GM21390 (cell line): ENCODE measurements around the gene FHOD3.

Source experiments
- ATAC-seq: cut with Tn5 transposase; IDR thresholded peaks from one replicate; pipeline ENCODE4 v1.9.1; 2021; ENCODE audit not compliant: unreplicated experiment

FHOD3 gene

GRCh38 chr18:36580266-36580665, 282.8 kb downstream of the FHOD3 start:
- ATAC-seq, result no peak

DNA sequence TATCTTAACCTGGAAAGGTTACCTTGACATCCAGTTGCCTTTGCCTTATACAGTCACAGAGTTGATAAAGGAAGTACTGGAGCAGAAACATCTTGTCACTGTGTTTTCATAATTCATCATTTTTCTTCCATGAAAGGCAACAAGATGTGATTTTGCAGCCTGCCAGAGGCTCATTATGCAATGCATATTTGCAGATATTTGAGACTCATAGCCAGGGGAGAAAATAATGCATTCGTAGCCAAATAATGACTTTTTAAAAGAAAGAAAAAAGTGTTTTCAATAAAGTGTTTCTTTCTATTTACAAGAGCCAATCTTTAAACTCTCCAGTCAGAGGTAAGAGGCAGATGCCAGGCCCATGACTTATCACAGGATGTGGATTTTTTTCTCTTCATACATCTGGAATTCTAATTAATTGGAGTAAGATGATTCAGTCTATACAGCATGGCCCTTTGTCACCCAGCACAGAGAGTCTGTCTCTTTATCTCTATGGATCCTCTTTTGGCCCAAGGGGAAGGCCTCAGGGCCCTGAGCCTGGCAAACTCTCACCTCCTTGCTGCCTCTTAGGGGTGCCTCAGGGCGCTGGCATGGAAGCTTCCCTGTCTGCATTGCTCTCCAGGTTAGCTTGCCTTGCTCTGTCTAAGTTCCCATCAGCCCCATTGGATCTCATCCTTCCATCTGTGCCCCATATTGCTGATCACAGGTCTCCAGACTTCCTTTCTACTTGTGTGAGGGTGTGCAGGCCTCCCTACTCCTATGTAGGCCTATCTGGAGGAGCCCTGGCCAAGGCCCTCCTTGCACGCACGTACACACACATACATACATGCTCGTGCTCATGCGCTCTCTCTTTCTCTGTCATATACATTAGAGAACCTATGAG, 283.6 kb downstream of the FHOD3 start:
- no peak for ATAC-seq

DNA sequence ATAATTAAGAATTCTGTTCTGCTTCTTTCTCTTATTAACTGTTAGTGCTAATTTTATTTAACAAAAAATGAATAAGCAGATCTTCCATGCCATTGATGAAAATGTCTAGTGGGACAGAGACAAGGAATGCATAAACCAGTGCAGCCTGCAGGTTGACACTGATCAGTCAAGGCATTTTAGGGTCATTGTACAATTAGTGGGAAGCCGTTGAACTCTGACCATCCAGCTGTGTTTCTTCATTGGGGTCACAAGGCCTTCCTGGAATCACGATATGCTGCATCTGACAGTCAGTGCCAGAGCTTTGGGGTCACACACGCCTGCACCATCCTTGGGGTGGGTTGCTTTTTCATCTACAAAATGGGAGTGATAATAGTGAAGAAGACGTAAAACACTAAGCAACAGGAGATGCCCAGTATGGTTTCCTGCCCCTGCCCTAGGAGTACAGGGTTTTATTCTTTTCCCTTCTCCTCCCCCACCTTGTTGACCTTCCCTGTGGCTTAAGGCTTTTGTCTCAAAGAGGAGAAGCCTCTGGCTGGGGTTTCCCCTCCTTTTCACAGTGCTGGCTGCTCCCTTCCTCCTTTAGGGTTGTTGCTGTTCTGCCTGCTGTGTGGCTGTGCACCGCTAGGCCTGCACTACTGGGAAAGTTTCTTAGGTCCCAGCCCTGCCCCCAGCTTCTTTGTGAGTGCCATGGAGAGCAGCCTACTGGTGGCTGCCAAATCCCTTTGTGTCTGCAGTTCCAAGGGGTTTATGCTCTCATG, 285.7 kb downstream of the FHOD3 start:
- ATAC-seq, result no peak

GRCh38 chr18:36589857-36590543, 292.5 kb downstream of the FHOD3 start:
- ATAC-seq, result no peak

GRCh38 chr18:36590621-36591580, 293.4 kb downstream of the FHOD3 start:
- no peak for ATAC-seq

DNA sequence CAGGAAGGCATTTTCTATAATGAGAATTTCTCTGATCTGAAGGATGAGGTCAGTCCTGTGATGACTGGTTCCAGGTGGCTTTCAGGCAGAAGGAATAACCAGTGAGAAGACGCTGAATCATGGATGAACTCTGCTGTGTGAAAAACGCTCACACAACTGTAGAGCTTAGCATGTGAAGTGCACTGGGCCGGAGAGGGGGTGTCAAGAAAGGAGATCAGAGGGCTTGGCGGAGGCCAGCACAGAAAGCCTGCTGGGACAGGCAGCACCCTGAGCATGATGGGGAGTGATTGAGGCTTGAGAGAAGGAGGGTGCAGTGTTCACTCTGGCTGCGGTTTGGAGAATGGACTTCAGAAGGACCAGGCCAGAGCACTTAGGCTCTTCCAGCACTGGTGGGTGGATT, 294.8 kb downstream of the FHOD3 start:
- no peak for ATAC-seq

- no peak for ATAC-seq
Measured at GRCh38 chr18:36593001-36593400, 295.5 kb downstream of the FHOD3 start.

DNA sequence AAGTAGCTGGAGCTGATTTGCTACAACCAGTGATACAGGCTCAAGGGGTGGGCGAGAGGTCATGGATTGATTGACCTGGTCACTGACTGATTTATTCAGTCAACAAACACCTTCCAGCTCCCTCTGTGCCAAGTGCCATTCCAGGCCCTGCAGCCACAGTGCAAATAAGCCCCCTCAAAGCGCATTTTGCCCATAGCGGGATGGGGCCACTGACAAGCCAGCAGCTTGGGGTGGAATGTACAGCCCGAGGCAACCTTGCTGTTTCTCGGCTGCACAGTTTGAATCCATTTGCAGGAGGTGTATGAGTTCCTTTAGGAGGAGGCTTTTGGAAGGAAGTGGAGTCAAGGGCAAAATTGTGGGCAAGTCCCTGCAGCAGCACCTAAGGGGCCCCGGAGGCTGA, 296.1 kb downstream of the FHOD3 start:
- ATAC-seq, result no peak

DNA sequence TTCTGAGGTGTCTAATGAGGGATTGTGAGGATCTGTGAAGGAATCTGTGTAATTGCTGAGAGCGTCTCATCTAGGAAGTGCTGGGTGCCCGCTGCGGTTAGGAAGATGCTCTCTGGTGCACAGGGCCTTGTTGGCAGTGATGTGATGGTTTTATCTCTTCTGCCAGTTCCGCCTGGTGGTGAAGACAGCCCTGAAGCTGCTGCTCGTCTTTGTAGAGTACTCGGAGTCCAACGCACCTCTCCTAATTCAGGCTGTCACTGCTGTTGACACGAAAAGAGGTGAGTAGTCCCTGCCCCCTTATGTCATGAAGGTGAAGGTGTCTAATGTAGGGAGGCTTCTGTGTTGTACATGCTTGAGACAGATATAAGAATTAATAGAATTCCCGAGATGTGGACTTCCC, 297.1 kb downstream of the FHOD3 start:
- no peak for ATAC-seq

- no peak for ATAC-seq
Measured at GRCh38 chr18:36595046-36595817, 297.7 kb downstream of the FHOD3 start.

DNA sequence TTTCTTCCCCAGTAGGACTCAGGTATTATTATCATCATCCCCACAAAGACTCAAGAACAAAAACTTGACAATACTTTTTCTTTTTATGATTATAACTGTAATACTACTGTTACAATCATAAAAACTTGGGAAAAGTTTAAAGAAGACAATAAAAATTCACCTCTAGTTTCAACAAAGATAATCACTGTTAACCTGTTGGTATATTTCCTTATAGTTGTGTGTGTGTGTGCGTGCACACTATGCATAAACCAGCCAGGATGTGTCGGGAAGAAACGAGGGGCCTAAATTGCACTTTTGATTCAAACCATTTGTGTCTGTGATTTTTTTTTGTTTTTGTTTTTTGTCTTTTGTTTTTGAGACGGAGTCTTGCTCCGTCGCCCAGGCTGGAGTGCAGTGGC, 298.3 kb downstream of the FHOD3 start:
- no peak for ATAC-seq

- ATAC-seq, result no peak
Measured at GRCh38 chr18:36597636-36598035, 300.1 kb downstream of the FHOD3 start.

DNA sequence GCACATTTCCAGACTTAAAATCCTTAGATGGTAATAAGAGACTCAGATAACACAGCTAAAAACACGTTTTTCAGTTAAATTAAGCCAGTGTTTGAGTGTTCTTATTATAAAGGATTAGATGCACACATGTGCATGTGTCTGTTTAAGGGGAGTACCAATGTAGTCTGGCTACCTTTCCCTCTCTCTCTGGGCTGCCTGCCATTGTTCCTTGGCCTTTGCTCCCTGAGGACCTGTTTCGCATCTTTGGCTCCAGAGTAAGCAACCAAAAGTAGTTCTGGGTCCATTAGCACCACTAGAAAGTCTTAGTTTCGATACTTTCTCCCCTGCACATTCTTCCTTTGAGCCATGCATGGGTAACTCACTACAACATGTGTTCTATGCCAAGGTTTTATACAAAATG, 303.0 kb downstream of the FHOD3 start:
- ATAC-seq, result no peak

DNA sequence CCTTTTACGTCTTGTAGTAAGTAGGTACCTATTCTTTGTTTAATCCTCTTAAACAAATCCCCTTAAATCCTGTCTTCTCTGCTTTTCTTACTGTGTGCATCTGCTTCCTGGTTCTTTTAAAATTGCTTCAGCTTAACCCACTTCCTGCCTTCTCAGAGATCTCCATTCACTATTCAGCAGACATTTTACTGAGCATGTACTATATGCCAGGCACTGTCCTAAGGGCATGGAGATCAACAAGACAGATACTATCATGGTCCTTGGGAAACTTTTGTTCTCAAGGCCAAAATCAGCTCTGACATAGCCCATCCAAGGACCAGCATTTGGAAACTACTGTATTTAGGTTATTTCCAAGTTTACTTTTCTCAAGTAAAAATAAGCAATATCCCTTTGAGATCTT, 303.8 kb downstream of the FHOD3 start:
- ATAC-seq, result no peak

DNA sequence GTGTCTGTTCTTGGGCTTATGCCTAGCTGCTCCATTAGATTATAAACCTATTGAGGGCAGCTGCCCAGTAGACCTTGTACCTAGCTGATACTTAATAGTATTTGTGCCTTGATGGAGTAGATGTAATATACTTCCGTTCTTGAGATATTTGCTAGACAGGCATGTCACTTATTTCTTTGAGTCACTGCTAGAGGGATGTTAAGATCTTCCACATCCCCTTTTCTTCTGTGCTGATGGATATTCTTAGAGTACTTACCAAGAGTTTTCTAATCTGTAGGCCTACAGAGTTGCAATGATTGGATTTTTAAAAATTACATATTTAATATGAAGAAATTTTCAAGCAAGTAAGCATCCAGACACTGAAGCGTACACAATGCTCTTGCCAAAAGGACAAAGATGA, 304.6 kb downstream of the FHOD3 start:
- no peak for ATAC-seq

DNA sequence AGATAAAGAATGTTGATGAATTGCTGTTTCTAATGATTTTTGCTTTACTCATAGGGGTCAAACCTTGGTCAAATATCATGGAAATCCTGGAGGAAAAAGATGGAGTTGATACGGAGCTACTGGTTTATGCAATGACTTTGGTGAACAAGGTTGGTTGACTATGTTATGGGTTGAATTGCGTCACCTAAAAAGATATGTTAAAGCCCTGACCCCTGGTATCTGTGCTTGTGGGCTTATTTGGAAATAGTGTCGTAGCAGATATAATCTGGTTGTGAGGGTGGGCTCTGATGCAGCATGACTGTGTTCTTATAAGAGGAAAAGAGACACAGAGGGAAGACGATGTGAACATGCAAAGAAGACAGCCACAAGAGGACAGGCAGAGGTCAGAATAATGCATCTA, 305.1 kb downstream of the FHOD3 start:
- ATAC-seq, result no peak

GRCh38 chr18:36608107-36608506, 310.6 kb downstream of the FHOD3 start:
- no peak for ATAC-seq

GRCh38 chr18:36610258-36610657, 312.7 kb downstream of the FHOD3 start:
- ATAC-seq, result no peak

DNA sequence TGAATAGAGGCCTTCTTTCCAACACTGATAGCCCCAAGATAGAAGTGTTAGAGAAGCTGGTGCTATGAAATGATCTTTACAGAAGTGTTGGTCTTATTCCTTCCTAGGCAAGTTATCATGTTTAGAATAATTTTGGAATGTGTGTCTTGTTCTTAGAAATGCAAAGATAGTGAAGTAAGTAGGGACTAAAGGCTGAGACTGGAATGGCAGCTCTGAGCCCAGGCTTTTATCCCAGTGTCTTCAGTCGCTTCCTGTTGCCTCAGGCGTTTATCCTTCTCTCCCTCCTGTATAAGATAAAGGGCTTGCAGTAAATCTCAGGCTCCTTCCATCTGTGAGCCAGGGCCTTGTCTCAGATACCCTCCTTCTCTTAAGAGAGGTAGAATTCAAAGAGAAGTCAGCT, 313.1 kb downstream of the FHOD3 start:
- no peak for ATAC-seq

GRCh38 chr18:36613069-36613468, 315.6 kb downstream of the FHOD3 start:
- ATAC-seq, result no peak
